ENCODE data around the gene FBXO41.

The FBXO41 gene

GRCh38 chr2:73268366-73268829 lies 15.9 kb downstream of the FBXO41 start:
- TF ChIP-seq CSDC2 (CRISPR knock-in tag; IDR thresholded peaks at IDR 0.05) (no peak), ZFP3 (CRISPR knock-in tag; IDR thresholded peaks at IDR 0.05) (no peak), CSRNP3 (CRISPR knock-in tag; IDR thresholded peaks at IDR 0.05) (no peak), OSR1 (CRISPR knock-in tag; IDR thresholded peaks at IDR 0.05) (no peak), ZC3H10 (CRISPR knock-in tag; IDR thresholded peaks at IDR 0.05) (no peak), ESRRG (CRISPR knock-in tag; IDR thresholded peaks at IDR 0.05) (no peak), GLIS3 (CRISPR knock-in tag; IDR thresholded peaks at IDR 0.05) (no peak), ZNF565 (CRISPR knock-in tag; conservative IDR thresholded peaks at IDR 0.05; ENCODE audit: low read depth) (no peak), RARB (CRISPR knock-in tag; IDR thresholded peaks at IDR 0.05) (no peak), ZNF70 (CRISPR knock-in tag; IDR thresholded peaks at IDR 0.05) (no peak), ISL1 (CRISPR knock-in tag; IDR thresholded peaks at IDR 0.05) (no peak), TOX (CRISPR knock-in tag; IDR thresholded peaks at IDR 0.05; ENCODE audit: borderline replicate concordance) (no peak), ARNTL (CRISPR knock-in tag; IDR thresholded peaks at IDR 0.05; ENCODE audit: borderline replicate concordance, low read depth) (no peak), POU6F1 (CRISPR knock-in tag; IDR thresholded peaks at IDR 0.05; ENCODE audit: borderline replicate concordance, low read depth) (no peak), PPARA (CRISPR knock-in tag; IDR thresholded peaks at IDR 0.05; ENCODE audit: borderline replicate concordance) (no peak), SNAI2 (CRISPR knock-in tag; IDR thresholded peaks at IDR 0.05) (no peak), CREB5 (CRISPR knock-in tag; IDR thresholded peaks at IDR 0.05; ENCODE audit: low read depth) (no peak), TCF4 (CRISPR knock-in tag; IDR thresholded peaks at IDR 0.05; ENCODE audit: borderline replicate concordance) (no peak)
- ATAC-seq, result no peak

GRCh38 chr2:73267008-73267407 lies 17.3 kb downstream of the FBXO41 start:
- ATAC-seq, result no peak
- TF ChIP-seq TCF4 (CRISPR knock-in tag; IDR thresholded peaks at IDR 0.05; ENCODE audit: borderline replicate concordance) (no peak), POU6F1 (CRISPR knock-in tag; IDR thresholded peaks at IDR 0.05; ENCODE audit: borderline replicate concordance, low read depth) (no peak), SNAI2 (CRISPR knock-in tag; IDR thresholded peaks at IDR 0.05) (no peak), OSR1 (CRISPR knock-in tag; IDR thresholded peaks at IDR 0.05) (no peak), ZFP30 (CRISPR knock-in tag; IDR thresholded peaks at IDR 0.05) (no peak)

- ATAC-seq, result no peak; the same call in 2 of the 3 replicates
- TF ChIP-seq OSR1 (CRISPR knock-in tag; IDR thresholded peaks at IDR 0.05), result no peak
- TF ChIP-seq TSHZ2 (CRISPR knock-in tag; IDR thresholded peaks at IDR 0.05), result no peak
- no peak for TF ChIP-seq BACH2 (CRISPR knock-in tag; IDR thresholded peaks at IDR 0.05; ENCODE audit: borderline replicate concordance)
- no peak for TF ChIP-seq ZFP3 (CRISPR knock-in tag; IDR thresholded peaks at IDR 0.05)
- TF ChIP-seq CSDC2 (CRISPR knock-in tag; IDR thresholded peaks at IDR 0.05), result no peak
- TF ChIP-seq ZC3H10 (CRISPR knock-in tag; IDR thresholded peaks at IDR 0.05), result no peak
- TF ChIP-seq GLIS3 (CRISPR knock-in tag; IDR thresholded peaks at IDR 0.05), result no peak
- TF ChIP-seq TOX (CRISPR knock-in tag; IDR thresholded peaks at IDR 0.05; ENCODE audit: borderline replicate concordance), result no peak
- TF ChIP-seq ZNF565 (CRISPR knock-in tag; conservative IDR thresholded peaks at IDR 0.05; ENCODE audit: low read depth), result no peak
- TF ChIP-seq CSRNP3 (CRISPR knock-in tag; IDR thresholded peaks at IDR 0.05), result no peak
- TF ChIP-seq POU6F1 (CRISPR knock-in tag; IDR thresholded peaks at IDR 0.05; ENCODE audit: borderline replicate concordance, low read depth), result no peak
- no peak for TF ChIP-seq ZFP30 (CRISPR knock-in tag; IDR thresholded peaks at IDR 0.05)
- no peak for TF ChIP-seq ZNF70 (CRISPR knock-in tag; IDR thresholded peaks at IDR 0.05)
- no peak for TF ChIP-seq CREB5 (CRISPR knock-in tag; IDR thresholded peaks at IDR 0.05; ENCODE audit: low read depth)
- TF ChIP-seq ARNTL (CRISPR knock-in tag; IDR thresholded peaks at IDR 0.05; ENCODE audit: borderline replicate concordance, low read depth), result no peak
These were observed 18.0 kb downstream of the FBXO41 start for GRCh38 chr2:73266061-73266901.
